ENCODE results near the gene LAMA3.

The LAMA3 gene

GRCh38 chr18:23950644-23951043 is 261.4 kb downstream of the LAMA3 start:
- DNase-seq = no peak

- no peak for DNase-seq
These were observed 262.0 kb downstream of the LAMA3 start for GRCh38 chr18:23951206-23951605.

GRCh38 chr18:23953984-23954383 is 264.7 kb downstream of the LAMA3 start:
- no peak for DNase-seq

GRCh38 chr18:23956483-23956882 is 267.2 kb downstream of the LAMA3 start:
- DNase-seq = no peak

- DNase-seq = no peak
These were observed 268.8 kb downstream of the LAMA3 start for GRCh38 chr18:23958036-23958435.

- DNase-seq = no peak
These were observed 274.4 kb downstream of the LAMA3 start for GRCh38 chr18:23963443-23964165.

GRCh38 chr18:23964282-23965238 is 275.3 kb downstream of the LAMA3 start:
- peak; percentile 54 for DNase-seq

GRCh38 chr18:23966909-23967308 is 277.7 kb downstream of the LAMA3 start:
- no peak for DNase-seq

GRCh38 chr18:23967321-23968089 is 278.3 kb downstream of the LAMA3 start:
- peak; percentile 43 for DNase-seq

- no peak for DNase-seq
These were observed 279.7 kb downstream of the LAMA3 start for GRCh38 chr18:23968638-23969604.

- no peak for DNase-seq
These were observed 280.4 kb downstream of the LAMA3 start for GRCh38 chr18:23969664-23970063.

- peak; percentile 74 for DNase-seq
These were observed 281.2 kb downstream of the LAMA3 start for GRCh38 chr18:23970161-23971096.

- DNase-seq = no peak
These were observed 281.8 kb downstream of the LAMA3 start for GRCh38 chr18:23971097-23971440.

GRCh38 chr18:23971666-23972230 is 282.5 kb downstream of the LAMA3 start:
- DNase-seq = no peak

GRCh38 chr18:23972453-23972852 is 283.2 kb downstream of the LAMA3 start:
- no peak for DNase-seq

GRCh38 chr18:23977103-23977502 is 287.9 kb downstream of the LAMA3 start:
- DNase-seq = no peak

- peak; percentile 20 for DNase-seq
These were observed 288.6 kb downstream of the LAMA3 start for GRCh38 chr18:23977719-23978483.

- no peak for DNase-seq
These were observed 292.2 kb downstream of the LAMA3 start for GRCh38 chr18:23981369-23981980.
